GM21515 (cell line): ENCODE data around the gene FBXO27.
"Not testable (repeated sequence)": the region's sequence is repeated elsewhere in the genome, so short reads cannot be mapped to it uniquely, and the experiment has no call there.

Source experiments
- ATAC-seq: cut with Tn5 transposase; IDR thresholded peaks from one replicate; pipeline ENCODE4 v1.9.1; 2021; ENCODE audit not compliant: unreplicated experiment

Gene FBXO27

GRCh38 chr19:39032063-39032918, at the start of gene FBXO27:
Gene FBXO27 (minus strand): TSS chr19:39032549. CDS start chr19:39032227, 322 bp downstream.
- ATAC-seq, result peak; percentile 6

- ATAC-seq, result no peak
Measured at GRCh38 chr19:39080431-39080830, 48.1 kb upstream of the FBXO27 start.

DNA sequence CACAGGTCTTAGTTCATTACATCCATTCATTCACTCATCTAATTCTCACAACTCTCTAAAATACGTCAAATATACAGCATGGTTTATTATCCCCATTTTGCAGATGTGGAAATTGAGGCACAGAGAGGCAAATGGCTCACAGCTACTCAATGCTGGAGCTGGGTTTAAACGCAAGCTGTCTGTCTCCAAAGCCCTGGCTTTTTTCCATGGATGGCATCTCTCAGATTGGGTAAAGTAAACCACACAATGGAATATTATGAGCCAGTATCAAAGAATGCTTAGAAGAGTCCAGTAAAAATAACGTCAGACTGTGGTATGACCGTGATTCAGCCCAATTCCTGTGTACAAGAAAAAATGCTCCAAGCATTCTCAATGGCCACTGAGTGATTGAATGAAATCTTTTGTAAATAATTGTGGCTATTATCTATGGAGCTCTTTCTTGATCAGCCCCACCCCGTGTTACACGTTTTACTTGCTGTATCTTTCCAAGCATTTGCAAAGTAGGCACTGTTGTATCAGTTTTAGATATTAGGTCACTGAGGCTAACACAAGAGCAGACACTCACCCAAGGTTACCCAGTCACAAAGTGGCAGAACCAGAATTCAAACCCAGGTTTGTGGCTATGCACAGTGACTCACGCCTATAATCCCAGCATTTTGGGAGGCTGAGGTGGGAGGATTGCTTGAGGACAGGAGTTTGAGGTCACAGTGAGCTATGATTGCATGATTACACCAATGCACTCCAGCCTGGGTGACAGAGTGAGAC, 46.3 kb upstream of the FBXO27 start:
- no peak for ATAC-seq

GRCh38 chr19:39077323-39077722, 45.0 kb upstream of the FBXO27 start:
- no peak for ATAC-seq

DNA sequence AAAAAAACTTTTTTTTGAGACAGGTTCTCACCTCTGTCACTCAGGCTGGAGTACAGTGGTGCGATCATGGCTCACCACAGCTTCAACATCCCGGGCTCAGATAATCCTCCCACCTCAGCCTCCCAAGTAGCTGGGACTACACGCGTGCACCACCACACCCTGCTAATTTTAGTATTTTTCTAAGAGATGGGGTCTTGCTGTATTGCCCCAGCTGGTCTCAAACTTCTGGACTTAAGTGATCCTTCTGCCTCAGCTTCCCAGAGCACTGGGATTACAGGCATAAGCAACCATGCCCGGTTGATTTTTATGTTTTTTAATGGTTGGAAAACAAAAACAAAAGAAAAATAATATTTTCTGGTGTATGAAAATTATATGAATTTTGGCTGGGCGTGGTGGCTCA, 42.6 kb upstream of the FBXO27 start:
- no peak for ATAC-seq

- no peak for ATAC-seq
Measured at GRCh38 chr19:39074205-39074692, 41.9 kb upstream of the FBXO27 start.

DNA sequence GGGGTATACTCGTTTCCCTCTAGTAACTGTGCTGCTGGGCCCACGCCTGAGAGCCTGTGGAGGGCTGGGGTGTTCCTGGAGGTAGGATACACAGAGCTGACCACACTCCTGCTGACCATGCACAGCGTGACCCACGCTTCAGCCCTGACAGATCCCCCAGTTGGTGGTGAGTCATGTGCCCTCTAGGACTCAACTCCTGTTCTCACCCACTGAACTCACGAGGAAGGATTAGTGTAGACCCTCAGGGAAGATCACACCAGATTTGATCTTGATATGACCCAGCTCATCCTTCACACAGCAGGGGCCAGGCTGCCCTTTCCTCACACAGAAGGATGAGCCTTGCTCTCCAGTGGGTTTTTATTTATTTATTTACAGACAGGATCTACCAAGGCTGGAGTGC, 38.5 kb upstream of the FBXO27 start:
- no peak for ATAC-seq

GRCh38 chr19:39068259-39068658, 35.9 kb upstream of the FBXO27 start:
- not testable (repeated sequence) for ATAC-seq

GRCh38 chr19:39067104-39067503, 34.8 kb upstream of the FBXO27 start:
- no peak for ATAC-seq

DNA sequence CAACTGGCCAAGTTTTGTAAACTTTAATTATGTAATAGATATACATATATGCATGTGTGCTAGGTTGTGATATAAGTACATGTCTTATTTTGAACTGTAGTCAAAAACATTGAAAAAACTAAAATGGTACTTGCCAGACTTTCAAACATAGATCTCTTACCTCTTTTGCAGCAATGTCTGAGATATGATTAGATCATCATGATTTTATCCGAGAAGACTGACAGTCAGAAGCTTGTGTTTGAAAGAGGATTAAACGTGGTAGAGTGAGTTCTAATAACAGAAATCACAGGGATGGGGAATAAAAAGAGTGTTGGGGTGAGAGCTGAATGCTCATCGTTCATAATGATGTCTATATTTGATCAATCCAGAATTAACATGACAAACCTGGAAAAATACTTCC, 33.6 kb upstream of the FBXO27 start:
- no peak for ATAC-seq

GRCh38 chr19:39064405-39064804, 32.1 kb upstream of the FBXO27 start:
- no peak for ATAC-seq

GRCh38 chr19:39060171-39060570, 27.8 kb upstream of the FBXO27 start:
- no peak for ATAC-seq

GRCh38 chr19:39059302-39059701, 27.0 kb upstream of the FBXO27 start:
- no peak for ATAC-seq

GRCh38 chr19:39057615-39058014, 25.3 kb upstream of the FBXO27 start:
- ATAC-seq, result no peak

GRCh38 chr19:39054091-39054470, 21.7 kb upstream of the FBXO27 start:
- no peak for ATAC-seq

DNA sequence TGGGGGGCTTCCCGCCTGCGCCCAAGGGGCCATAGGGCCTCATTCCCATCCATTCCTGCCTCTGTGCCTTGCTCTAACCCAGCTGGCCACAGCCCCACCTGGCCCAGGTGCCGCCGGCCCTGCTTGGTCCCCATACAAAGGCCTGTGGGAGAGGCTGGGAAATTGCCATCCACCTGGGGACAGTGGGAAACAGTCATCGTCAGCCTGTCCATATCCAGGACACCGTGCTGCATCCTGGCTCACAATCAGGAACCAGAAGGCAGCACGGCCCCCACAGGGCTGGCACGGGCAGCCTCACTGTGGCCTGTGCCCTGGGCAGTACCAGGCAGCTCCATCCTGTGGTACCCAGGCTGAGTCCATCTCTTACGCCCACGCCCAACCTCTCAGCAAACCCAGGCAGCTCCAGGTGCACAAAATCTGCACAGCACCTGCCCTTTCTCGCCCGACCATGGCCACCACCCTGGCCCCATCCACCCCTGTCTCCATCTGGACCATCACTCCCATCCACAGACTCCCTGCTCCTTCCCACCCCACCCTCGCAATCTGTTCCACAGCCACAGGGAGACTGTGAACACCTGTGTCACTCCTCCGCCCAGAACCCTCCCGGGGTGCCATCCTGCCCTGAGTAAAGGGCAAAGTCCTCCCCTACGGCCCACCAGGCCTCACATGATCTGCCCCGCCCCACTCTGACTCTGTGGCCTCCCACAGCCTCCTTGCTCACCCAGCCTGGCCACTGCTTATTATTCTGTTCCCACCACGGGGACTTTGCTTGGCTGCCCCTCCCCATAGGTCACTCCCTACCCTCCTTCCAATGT, 21.1 kb upstream of the FBXO27 start:
- no peak for ATAC-seq

DNA sequence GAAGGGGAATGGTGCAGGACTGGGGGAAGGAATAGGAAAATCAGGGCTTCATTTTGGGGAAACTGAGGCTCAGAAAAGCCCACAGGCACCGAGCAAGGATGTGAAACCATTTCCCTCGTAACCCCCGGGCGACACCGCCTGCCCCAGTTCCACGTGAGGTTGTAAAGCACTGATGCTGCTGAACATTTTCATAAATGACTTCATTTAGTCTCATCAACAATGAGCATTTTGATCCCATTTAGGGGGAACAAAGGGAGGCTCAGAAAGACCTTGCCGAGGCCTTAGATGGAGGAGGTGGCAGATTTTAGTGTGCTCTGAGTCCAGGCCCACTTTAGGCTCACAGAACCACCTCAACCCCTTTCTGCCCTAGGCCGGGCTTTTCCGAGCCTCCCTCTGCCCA, 20.5 kb upstream of the FBXO27 start:
- no peak for ATAC-seq

GRCh38 chr19:39052243-39052746, 19.9 kb upstream of the FBXO27 start:
- no peak for ATAC-seq

GRCh38 chr19:39047073-39047472, 14.7 kb upstream of the FBXO27 start:
- ATAC-seq, result no peak

GRCh38 chr19:39046037-39046821, 13.9 kb upstream of the FBXO27 start:
- ATAC-seq, result no peak
